HCT116 (cell line): ENCODE measurements around the gene MMS19. TPM values are rescaled to one million over a fixed set of nuclear protein-coding genes. Genes with fewer than 3 reads are reported as not detected.

Experiments used
- ATAC-seq: fragments of 200-7000 bp; cut with Tn5 transposase; 2 replicates; pipeline ENCODE4 v1.9.1; 2020; ENCODE audit warnings: mild to moderate bottlenecking, moderate library complexity
- BruUV-seq: library from RNA; stranded (reverse); fragments of 400-500 nt; replicated peaks from 2 replicates; lab custom pipeline; 2021; lab: Mats Ljungman, UMichigan
- CTCF ChIA-PET: fragments of 300-600 bp; sonication (Branson Sonifier 250); formaldehyde crosslinking; loops from one replicate; lab custom pipeline; 2021; ENCODE audit warnings: antibody characterized with exemption; lab: Charles Lee
- POLR2A ChIA-PET: fragments of 300-600, 350-600 bp; sonication (Branson Sonifier 250); formaldehyde crosslinking; loops from one replicate; lab custom pipeline; 2021; ENCODE audit warnings: antibody characterized with exemption; lab: Charles Lee
- RAD21 ChIA-PET, 2 experiments: fragments of 300-600 bp; sonication (Branson Sonifier 250); formaldehyde crosslinking; loops; one replicate each; lab custom pipeline; 2023; ENCODE audit warnings: low total read pairs in 2 of 2; ENCODE audit not compliant: uncharacterized antibody in 2 of 2, unreplicated experiment in 2 of 2, low non-redundant PET in 1 of 2; lab: Charles Lee
- DNase-seq: peaks from one replicate; pipeline ENCODE4 v3.0.0-alpha.2; 2010; ENCODE audit warnings: low read depth, low spot score
- H2AFZ ChIP-seq: fragments of 200-600 bp; shearing (Covaris generic), sonication (generic); 2 replicates; pipeline ENCODE4 v1.6.1; 2017; ENCODE audit warnings: low read depth, mixed run types, mixed read lengths, antibody characterized with exemption, low read length; ENCODE audit not compliant: poor library complexity, severe bottlenecking
- H3K27ac ChIP-seq: 2 replicates; pipeline ENCODE4 v1.5.1; 2012; ENCODE audit warnings: low read depth, low read length
- H3K27me3 ChIP-seq: fragments of 200-600 bp; sonication (generic); 2 replicates; pipeline ENCODE4 v1.6.1; 2016; ENCODE audit warnings: mixed run types, low read length, mixed read lengths; ENCODE audit not compliant: insufficient read depth
- H3K36me3 ChIP-seq, 2 experiments: fragments of 200-500 bp in 1 of 2; fragments of 200-600 bp in 1 of 2; sonication (Bioruptor generic) in 1 of 2; sonication (generic) in 1 of 2; 2 replicates each; pipeline versions ENCODE4 v1.5.1 to v1.6.1; 2014 to 2016; ENCODE audit warnings: low read length in 2 of 2, inconsistent platforms in 1 of 2, mixed read lengths in 1 of 2, mixed run types in 1 of 2; ENCODE audit not compliant: insufficient read depth in 2 of 2, control insufficient read depth in 1 of 2
- H3K4me1 ChIP-seq, 2 experiments: fragments of 200-600 bp in 1 of 2; sonication (generic) in 1 of 2; 2 replicates each; pipeline versions ENCODE4 v1.5.1 to v1.6.1; 2012 to 2017; ENCODE audit warnings: low read length in 2 of 2, inconsistent platforms in 1 of 2, mild to moderate bottlenecking in 1 of 2, mixed read lengths in 1 of 2, mixed run types in 1 of 2, moderate library complexity in 1 of 2; ENCODE audit not compliant: insufficient read depth in 2 of 2, control insufficient read depth in 1 of 2
- H3K4me2 ChIP-seq: fragments of 200-600 bp; sonication (generic); 2 replicates; pipeline ENCODE4 v1.6.1; 2017; ENCODE audit warnings: mixed run types, low read length, mixed read lengths
- H3K4me3 ChIP-seq, 2 experiments: fragments of 200-600 bp in 1 of 2; sonication (generic) in 1 of 2; replicated peaks in 1 of 2; 2 replicates each; pipeline ENCODE4 v1.5.1; 2011 to 2016; ENCODE audit warnings: low read length in 2 of 2, control low read depth in 1 of 2, low read depth in 1 of 2, mild to moderate bottlenecking in 1 of 2, mixed read lengths in 1 of 2, mixed run types in 1 of 2
- H3K79me2 ChIP-seq: fragments of 200-600 bp; sonication (generic); 2 replicates; pipeline ENCODE4 v1.6.1; 2017; ENCODE audit warnings: mild to moderate bottlenecking, mixed run types, low read length, moderate library complexity, mixed read lengths; ENCODE audit not compliant: insufficient read depth
- H3K9ac ChIP-seq: fragments of 200-600 bp; sonication (generic); 2 replicates; pipeline ENCODE4 v1.6.1; 2016; ENCODE audit warnings: low read length, mixed read lengths
- H3K9me2 ChIP-seq: fragments of 200-600 bp; sonication (generic), shearing (Covaris generic); 2 replicates; pipeline ENCODE4 v1.6.1; 2017; ENCODE audit warnings: mixed run types, mild to moderate bottlenecking, moderate library complexity; ENCODE audit not compliant: insufficient read depth
- H3K9me3 ChIP-seq, 2 experiments: fragments of 200-500 bp in 1 of 2; fragments of 200-600 bp in 1 of 2; sonication (Bioruptor generic) in 1 of 2; sonication (generic) in 1 of 2; 2 replicates each; pipeline ENCODE4 v1.6.1; 2014 to 2017; ENCODE audit warnings: low read length in 2 of 2, mixed read lengths in 2 of 2, inconsistent platforms in 1 of 2, low read depth in 1 of 2, mild to moderate bottlenecking in 1 of 2, mixed run types in 1 of 2, moderate library complexity in 1 of 2; ENCODE audit not compliant: control insufficient read depth in 1 of 2, insufficient read depth in 1 of 2
- H4K20me1 ChIP-seq: fragments of 200-600 bp; sonication (generic), shearing (Covaris generic); 2 replicates; pipeline ENCODE4 v1.6.1; 2017; ENCODE audit warnings: mixed run types, mild to moderate bottlenecking, moderate library complexity; ENCODE audit not compliant: insufficient read depth
- EGR1 ChIP-seq: IDR thresholded peaks from 2 replicates; pipeline ENCODE4 v1.6.1; 2012; ENCODE audit warnings: low read depth
- EZH2 ChIP-seq: fragments of 200-600 bp; sonication (generic); IDR thresholded peaks from 2 replicates; pipeline ENCODE4 v1.6.1; 2017; ENCODE audit warnings: antibody characterized with exemption, mixed run types
- FOSL1 ChIP-seq: IDR thresholded peaks from 2 replicates; pipeline ENCODE4 v1.6.1; 2012; ENCODE audit warnings: low read depth
- JUND ChIP-seq: IDR thresholded peaks from 2 replicates; pipeline ENCODE4 v1.6.1; 2012
- POLR2A ChIP-seq: IDR thresholded peaks from 2 replicates; pipeline ENCODE4 v1.7.0; 2011; ENCODE audit warnings: borderline replicate concordance; ENCODE audit not compliant: insufficient read depth, insufficient read length; ENCODE audit errors: extremely low read depth
- RAD21 ChIP-seq: IDR thresholded peaks from 2 replicates; pipeline ENCODE4 v1.6.1; 2012; ENCODE audit warnings: low read depth, mild to moderate bottlenecking
- SIN3A ChIP-seq: IDR thresholded peaks from 2 replicates; pipeline ENCODE4 v1.6.1; 2012; ENCODE audit warnings: low read depth
- SP1 ChIP-seq: IDR thresholded peaks from 2 replicates; pipeline ENCODE4 v1.6.1; 2012; ENCODE audit warnings: low read depth
- SRF ChIP-seq: IDR thresholded peaks from 2 replicates; pipeline ENCODE4 v1.6.1; 2012; ENCODE audit warnings: low read depth
- TCF7L2 ChIP-seq: IDR thresholded peaks from 2 replicates; pipeline ENCODE4 v1.7.0; 2011; ENCODE audit warnings: borderline replicate concordance, inconsistent platforms; ENCODE audit not compliant: insufficient read depth, insufficient read length; ENCODE audit errors: extremely low read depth
- YY1 ChIP-seq: IDR thresholded peaks from 2 replicates; pipeline ENCODE4 v1.6.1; 2011; ENCODE audit warnings: low read length, low read depth, moderate library complexity, mild to moderate bottlenecking; ENCODE audit not compliant: insufficient replicate concordance; ENCODE audit errors: extremely low read depth
- ZFX ChIP-seq: fragments of 450-650 bp; IDR thresholded peaks from 2 replicates; pipeline ENCODE4 v1.6.1; 2017
- intact Hi-C: fragments of 100-400 bp; cut with micrococcal nuclease; formaldehyde crosslinking; loops from 2 replicates; pipeline ENCODE4 v1.10.0; 2022
- total RNA-seq: library from RNA; stranded (reverse); gene quantifications from one replicate; pipeline ENCODE4 v1.2.1, GENCODE V29; 2021; ENCODE audit not compliant: unreplicated experiment
- TF ChIP-seq, protein P1 (sequence below), 3 experiments: fragments of 200-600 bp in 1 of 3; sonication (generic) in 1 of 3; IDR thresholded peaks in 2 of 3; conservative IDR thresholded peaks in 1 of 3; 2 replicates each; pipeline ENCODE4 v1.5.1; 2012 to 2017; ENCODE audit warnings: low read depth in 2 of 3, low read length in 2 of 3, antibody characterized with exemption in 1 of 3, borderline replicate concordance in 1 of 3, control low read depth in 1 of 3, mild to moderate bottlenecking in 1 of 3, mixed read lengths in 1 of 3, mixed run types in 1 of 3, moderate library complexity in 1 of 3; ENCODE audit not compliant: insufficient read depth in 1 of 3
- TF ChIP-seq, protein P2 (sequence below): IDR thresholded peaks from 2 replicates; pipeline ENCODE4 v1.6.1; 2012
- TF ChIP-seq, protein P3 (sequence below): IDR thresholded peaks from 2 replicates; pipeline ENCODE4 v1.6.1; 2012
- TF ChIP-seq, protein P4 (sequence below): IDR thresholded peaks from 2 replicates; pipeline ENCODE4 v1.6.1; 2011; ENCODE audit warnings: mild to moderate bottlenecking, low read length, moderate library complexity; ENCODE audit not compliant: insufficient replicate concordance; ENCODE audit errors: extremely low read depth

Gene MMS19
- total RNA-seq, 1 experiment from 2014 or later, result 101 TPM

- BruUV-seq, result no TSS peak
- no peak overlapping the region for H3K4me3 ChIP-seq
- no peaks in the 10 kb centered on the region for H4K20me1 ChIP-seq
- ChIA-PET CTCF (no interaction called here), RAD21 (no interaction called here), POLR2A (no interaction called here)
- H3K79me2 ChIP-seq, result no peaks in the 10 kb centered on the region; the same call in 1 of the 2 replicates
- ATAC-seq (no peak), DNase-seq (no peak)
- TF ChIP-seq RAD21, result no peak
- TF ChIP-seq YY1, result no peak
- TF ChIP-seq EZH2, result no peak
- TF ChIP-seq, protein P1, sequence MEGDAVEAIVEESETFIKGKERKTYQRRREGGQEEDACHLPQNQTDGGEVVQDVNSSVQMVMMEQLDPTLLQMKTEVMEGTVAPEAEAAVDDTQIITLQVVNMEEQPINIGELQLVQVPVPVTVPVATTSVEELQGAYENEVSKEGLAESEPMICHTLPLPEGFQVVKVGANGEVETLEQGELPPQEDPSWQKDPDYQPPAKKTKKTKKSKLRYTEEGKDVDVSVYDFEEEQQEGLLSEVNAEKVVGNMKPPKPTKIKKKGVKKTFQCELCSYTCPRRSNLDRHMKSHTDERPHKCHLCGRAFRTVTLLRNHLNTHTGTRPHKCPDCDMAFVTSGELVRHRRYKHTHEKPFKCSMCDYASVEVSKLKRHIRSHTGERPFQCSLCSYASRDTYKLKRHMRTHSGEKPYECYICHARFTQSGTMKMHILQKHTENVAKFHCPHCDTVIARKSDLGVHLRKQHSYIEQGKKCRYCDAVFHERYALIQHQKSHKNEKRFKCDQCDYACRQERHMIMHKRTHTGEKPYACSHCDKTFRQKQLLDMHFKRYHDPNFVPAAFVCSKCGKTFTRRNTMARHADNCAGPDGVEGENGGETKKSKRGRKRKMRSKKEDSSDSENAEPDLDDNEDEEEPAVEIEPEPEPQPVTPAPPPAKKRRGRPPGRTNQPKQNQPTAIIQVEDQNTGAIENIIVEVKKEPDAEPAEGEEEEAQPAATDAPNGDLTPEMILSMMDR (IDR thresholded peaks at IDR 0.05 in 2 of 3, conservative IDR thresholded peaks at IDR 0.05 in 1 of 3; ENCODE audit: borderline replicate concordance in 1 of 3, insufficient read depth in 1 of 3, low read depth in 2 of 3, low read length in 2 of 3), result no peak
- TF ChIP-seq SP1, result no peak
- no peak for TF ChIP-seq TCF7L2
- no peak for TF ChIP-seq POLR2A
- no peak for TF ChIP-seq SIN3A
- TF ChIP-seq, protein P2, sequence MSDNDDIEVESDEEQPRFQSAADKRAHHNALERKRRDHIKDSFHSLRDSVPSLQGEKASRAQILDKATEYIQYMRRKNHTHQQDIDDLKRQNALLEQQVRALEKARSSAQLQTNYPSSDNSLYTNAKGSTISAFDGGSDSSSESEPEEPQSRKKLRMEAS, result no peak
- TF ChIP-seq, protein P3, sequence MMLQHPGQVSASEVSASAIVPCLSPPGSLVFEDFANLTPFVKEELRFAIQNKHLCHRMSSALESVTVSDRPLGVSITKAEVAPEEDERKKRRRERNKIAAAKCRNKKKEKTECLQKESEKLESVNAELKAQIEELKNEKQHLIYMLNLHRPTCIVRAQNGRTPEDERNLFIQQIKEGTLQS, result no peak
- no peak for TF ChIP-seq SRF
- no peak for TF ChIP-seq FOSL1
- no peak for TF ChIP-seq JUND
- TF ChIP-seq, protein P4, sequence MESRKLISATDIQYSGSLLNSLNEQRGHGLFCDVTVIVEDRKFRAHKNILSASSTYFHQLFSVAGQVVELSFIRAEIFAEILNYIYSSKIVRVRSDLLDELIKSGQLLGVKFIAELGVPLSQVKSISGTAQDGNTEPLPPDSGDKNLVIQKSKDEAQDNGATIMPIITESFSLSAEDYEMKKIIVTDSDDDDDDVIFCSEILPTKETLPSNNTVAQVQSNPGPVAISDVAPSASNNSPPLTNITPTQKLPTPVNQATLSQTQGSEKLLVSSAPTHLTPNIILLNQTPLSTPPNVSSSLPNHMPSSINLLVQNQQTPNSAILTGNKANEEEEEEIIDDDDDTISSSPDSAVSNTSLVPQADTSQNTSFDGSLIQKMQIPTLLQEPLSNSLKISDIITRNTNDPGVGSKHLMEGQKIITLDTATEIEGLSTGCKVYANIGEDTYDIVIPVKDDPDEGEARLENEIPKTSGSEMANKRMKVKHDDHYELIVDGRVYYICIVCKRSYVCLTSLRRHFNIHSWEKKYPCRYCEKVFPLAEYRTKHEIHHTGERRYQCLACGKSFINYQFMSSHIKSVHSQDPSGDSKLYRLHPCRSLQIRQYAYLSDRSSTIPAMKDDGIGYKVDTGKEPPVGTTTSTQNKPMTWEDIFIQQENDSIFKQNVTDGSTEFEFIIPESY, result no peak
- no peak for TF ChIP-seq EGR1
- no peak for TF ChIP-seq ZFX
- H3K27me3 ChIP-seq, result no peaks in the 10 kb centered on the region
- intact Hi-C loops, result no loop called here
- H3K9me3 ChIP-seq, result no peaks in the 10 kb centered on the region
- no peak overlapping the region for H3K27ac ChIP-seq
- H3K4me2 ChIP-seq, result no peak overlapping the region
- no peaks in the 10 kb centered on the region for H3K9me2 ChIP-seq
- H3K9ac ChIP-seq, result no peak overlapping the region
- H2AFZ ChIP-seq, result no peak overlapping the region
- no peaks in the 10 kb centered on the region for H3K36me3 ChIP-seq
- H3K4me1 ChIP-seq, result peaks cover 2 to 3% of the 10 kb centered on the region in 2 experiments; a peak in 2 of 4 replicates
Observed at GRCh38 chr10:97505152-97505551, 6.9 kb upstream of the MMS19 start.
